ENCODE data around the gene SECISBP2L. TPM values are rescaled to one million over a fixed set of nuclear protein-coding genes. Genes with fewer than 3 reads are reported as not detected.

SECISBP2L gene
- total and polyA plus RNA-seq, 10 of the 15 experiments (the other 5 are each of a cell fraction or from before 2014, with no cell fraction given) = 1.4 to 24.2 (median 10.4) TPM

DNA sequence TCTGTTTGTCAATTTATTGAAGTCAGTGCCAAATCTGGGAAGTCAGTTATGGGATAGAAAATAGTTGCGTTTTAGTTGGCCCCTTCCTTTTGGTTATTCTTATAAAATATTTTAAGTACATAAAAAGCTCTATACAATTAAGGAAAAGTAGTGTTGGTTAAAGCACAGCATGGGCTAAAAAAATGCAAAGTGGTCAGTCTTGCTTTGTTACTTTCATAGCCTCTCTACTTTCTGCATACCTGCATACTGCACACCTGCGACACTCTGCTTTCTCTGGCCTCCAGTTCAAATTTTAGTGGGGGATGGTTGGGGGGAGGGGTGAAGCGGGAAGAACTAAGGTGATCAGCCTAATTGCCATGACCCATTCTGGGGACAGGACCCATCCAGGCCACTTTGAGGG lies 60.7 kb downstream of the SECISBP2L start:
- DNase-seq (ENCODE audit: low read depth, low spot score) (no peak), ATAC-seq (no peak), FAIRE-seq (no peak)
- Histone ChIP-seq H3K4me1 (ENCODE audit: control insufficient read depth, insufficient read depth, low read length) (no peaks in the 10 kb centered on the region), H2AFZ (ENCODE audit: control insufficient read depth, low read depth, low read length) (no peak overlapping the region), H3K27me3 (replicated peaks in 1 of 2; ENCODE audit: control insufficient read depth in 2 of 2, insufficient read depth in 2 of 2, low read length in 1 of 2) (no peaks in the 10 kb centered on the region), H3K4me2 (ENCODE audit: control insufficient read depth, insufficient read depth) (no peak overlapping the region), H3K4me3 (no peak overlapping the region), H3K9me3 (replicated peaks; ENCODE audit: control insufficient read depth, insufficient read depth, low read length) (no peaks in the 10 kb centered on the region), H3K9ac (ENCODE audit: control insufficient read depth, insufficient read depth, low read length) (no peak overlapping the region), H3K27ac (ENCODE audit: control insufficient read depth, insufficient read depth) (no peak overlapping the region), H3K79me2 (ENCODE audit: control insufficient read depth, insufficient read depth, low read length) (no peaks in the 10 kb centered on the region), H3K36me3 (ENCODE audit: control insufficient read depth in 2 of 2, insufficient read depth in 2 of 2, low read length in 1 of 2) (no peaks in the 10 kb centered on the region; a peak in 1 of 4 replicates), H4K20me1 (ENCODE audit: control insufficient read depth, insufficient read depth) (no peaks in the 10 kb centered on the region)
- 97% methylated on average over 3 of the region's 3 CpGs for WGBS (ENCODE audit: insufficient coverage, insufficient replicate concordance, low lambda C conversion rate, missing lambda C conversion rate)
- intact Hi-C loops (cut with micrococcal nuclease; ENCODE audit: unreplicated experiment) = no loop called here
- no TSS peak for BruUV-seq (replicated peaks)
- ChIA-PET POLR2A (no interaction called here), CTCF (interaction anchor here (3.0 kb wide), 1 partner anchor 10 kb away, joined by 17 read pairs; no protein-coding TSS in a partner anchor), SMC1A (ENCODE audit: uncharacterized antibody, unreplicated experiment) (no interaction called here), RAD21 (ENCODE audit: unreplicated experiment) (no interaction called here)
- TF ChIP-seq, protein P1, sequence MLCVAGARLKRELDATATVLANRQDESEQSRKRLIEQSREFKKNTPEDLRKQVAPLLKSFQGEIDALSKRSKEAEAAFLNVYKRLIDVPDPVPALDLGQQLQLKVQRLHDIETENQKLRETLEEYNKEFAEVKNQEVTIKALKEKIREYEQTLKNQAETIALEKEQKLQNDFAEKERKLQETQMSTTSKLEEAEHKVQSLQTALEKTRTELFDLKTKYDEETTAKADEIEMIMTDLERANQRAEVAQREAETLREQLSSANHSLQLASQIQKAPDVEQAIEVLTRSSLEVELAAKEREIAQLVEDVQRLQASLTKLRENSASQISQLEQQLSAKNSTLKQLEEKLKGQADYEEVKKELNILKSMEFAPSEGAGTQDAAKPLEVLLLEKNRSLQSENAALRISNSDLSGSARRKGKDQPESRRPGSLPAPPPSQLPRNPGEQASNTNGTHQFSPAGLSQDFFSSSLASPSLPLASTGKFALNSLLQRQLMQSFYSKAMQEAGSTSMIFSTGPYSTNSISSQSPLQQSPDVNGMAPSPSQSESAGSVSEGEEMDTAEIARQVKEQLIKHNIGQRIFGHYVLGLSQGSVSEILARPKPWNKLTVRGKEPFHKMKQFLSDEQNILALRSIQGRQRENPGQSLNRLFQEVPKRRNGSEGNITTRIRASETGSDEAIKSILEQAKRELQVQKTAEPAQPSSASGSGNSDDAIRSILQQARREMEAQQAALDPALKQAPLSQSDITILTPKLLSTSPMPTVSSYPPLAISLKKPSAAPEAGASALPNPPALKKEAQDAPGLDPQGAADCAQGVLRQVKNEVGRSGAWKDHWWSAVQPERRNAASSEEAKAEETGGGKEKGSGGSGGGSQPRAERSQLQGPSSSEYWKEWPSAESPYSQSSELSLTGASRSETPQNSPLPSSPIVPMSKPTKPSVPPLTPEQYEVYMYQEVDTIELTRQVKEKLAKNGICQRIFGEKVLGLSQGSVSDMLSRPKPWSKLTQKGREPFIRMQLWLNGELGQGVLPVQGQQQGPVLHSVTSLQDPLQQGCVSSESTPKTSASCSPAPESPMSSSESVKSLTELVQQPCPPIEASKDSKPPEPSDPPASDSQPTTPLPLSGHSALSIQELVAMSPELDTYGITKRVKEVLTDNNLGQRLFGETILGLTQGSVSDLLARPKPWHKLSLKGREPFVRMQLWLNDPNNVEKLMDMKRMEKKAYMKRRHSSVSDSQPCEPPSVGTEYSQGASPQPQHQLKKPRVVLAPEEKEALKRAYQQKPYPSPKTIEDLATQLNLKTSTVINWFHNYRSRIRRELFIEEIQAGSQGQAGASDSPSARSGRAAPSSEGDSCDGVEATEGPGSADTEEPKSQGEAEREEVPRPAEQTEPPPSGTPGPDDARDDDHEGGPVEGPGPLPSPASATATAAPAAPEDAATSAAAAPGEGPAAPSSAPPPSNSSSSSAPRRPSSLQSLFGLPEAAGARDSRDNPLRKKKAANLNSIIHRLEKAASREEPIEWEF (IDR thresholded peaks at IDR 0.05; ENCODE audit: insufficient replicate concordance, low read depth, low read length) = no peak
- no peak for TF ChIP-seq RAD21 (IDR thresholded peaks at IDR 0.05; ENCODE audit: insufficient read depth, low read depth, low read length)
- no peak for TF ChIP-seq SREBF1 (IDR thresholded peaks at IDR 0.05; ENCODE audit: low read length)
- no peak for TF ChIP-seq TCF12 (IDR thresholded peaks at IDR 0.05; ENCODE audit: low read depth, low read length)
- no peak for TF ChIP-seq EZH2 (IDR thresholded peaks at IDR 0.05; ENCODE audit: borderline replicate concordance, control insufficient read depth, low read depth, low read length)
- TF ChIP-seq ASH2L (IDR thresholded peaks at IDR 0.05; ENCODE audit: borderline replicate concordance, low read depth) = no peak
- no peak for TF ChIP-seq SIN3A (IDR thresholded peaks at IDR 0.05; ENCODE audit: low read depth, low read length)
- TF ChIP-seq IRF4 (IDR thresholded peaks at IDR 0.05; ENCODE audit: low read depth, low read length) = no peak
- no peak for TF ChIP-seq ZSCAN29 (IDR thresholded peaks at IDR 0.05)
- no peak for TF ChIP-seq KDM1A (IDR thresholded peaks at IDR 0.05; ENCODE audit: borderline replicate concordance)
- no peak for TF ChIP-seq RFX5 (IDR thresholded peaks at IDR 0.05; ENCODE audit: low read depth, low read length)
- no peak for TF ChIP-seq E4F1 (IDR thresholded peaks at IDR 0.05; ENCODE audit: borderline replicate concordance, partially characterized antibody)
- TF ChIP-seq FOXK2 (IDR thresholded peaks at IDR 0.05) = no peak
- TF ChIP-seq TARDBP (IDR thresholded peaks at IDR 0.05; ENCODE audit: borderline replicate concordance) = no peak
- TF ChIP-seq ZNF622 (IDR thresholded peaks at IDR 0.05) = no peak
- no peak for TF ChIP-seq TBL1XR1 (IDR thresholded peaks at IDR 0.05; ENCODE audit: low read depth, low read length)
- in situ Hi-C loops (cut with MboI) = no loop called here

All from GM12878 (cell line).